ENCODE results near the gene AKT2. TPM values are rescaled to one million over a fixed set of nuclear protein-coding genes. Genes with fewer than 3 reads are reported as not detected.

AKT2 gene
- total RNA-seq, 6 experiments from 2014 or later: 83.2 to 132 (median 107) TPM

- TF ChIP-seq POLR2A (IDR thresholded peaks at IDR 0.05) (no peak), CTCF (IDR thresholded peaks at IDR 0.05) (no peak)
- WGBS (ENCODE audit: insufficient coverage, low coverage, low lambda C conversion rate, missing lambda C conversion rate): 68% methylated on average over 2 of the region's 2 CpGs
- Histone ChIP-seq H3K4me1 (no peaks in the 10 kb centered on the region), H3K9me3 (no peaks in the 10 kb centered on the region), H3K27me3 (no peaks in the 10 kb centered on the region), H3K27ac (no peak overlapping the region), H3K36me3 (no peaks in the 10 kb centered on the region), H3K4me3 (no peak overlapping the region)
- ATAC-seq (no peak), DNase-seq (no peak)
- intact Hi-C loops (cut with DNase I): no loop called here
Observed at GRCh38 chr19:40314656-40315055, 29.5 kb upstream of the AKT2 start.

- TF ChIP-seq CTCF (IDR thresholded peaks at IDR 0.05) (no peak), POLR2A (IDR thresholded peaks at IDR 0.05) (no peak)
- intact Hi-C loops (cut with DNase I): no loop called here
- H3K4me1 ChIP-seq: no peaks in the 10 kb centered on the region
- H3K27me3 ChIP-seq: no peaks in the 10 kb centered on the region
- WGBS (ENCODE audit: insufficient coverage, low coverage, low lambda C conversion rate, missing lambda C conversion rate): 92% methylated on average over 9 of the region's 9 CpGs
- H3K27ac ChIP-seq: no peak overlapping the region
- H3K36me3 ChIP-seq: no peaks in the 10 kb centered on the region
- no peak overlapping the region for H3K4me3 ChIP-seq
- DNase-seq (no peak), ATAC-seq (no peak)
- H3K9me3 ChIP-seq: no peaks in the 10 kb centered on the region
Observed at GRCh38 chr19:40313229-40313983, 28.3 kb upstream of the AKT2 start.

GRCh38 chr19:40312533-40312932 is 27.4 kb upstream of the AKT2 start:
- Histone ChIP-seq H3K36me3 (no peaks in the 10 kb centered on the region), H3K4me1 (no peaks in the 10 kb centered on the region), H3K9me3 (no peaks in the 10 kb centered on the region), H3K27me3 (no peaks in the 10 kb centered on the region), H3K27ac (no peak overlapping the region), H3K4me3 (no peak overlapping the region)
- intact Hi-C loops (cut with DNase I): no loop called here
- TF ChIP-seq CTCF (IDR thresholded peaks at IDR 0.05) (no peak), POLR2A (IDR thresholded peaks at IDR 0.05) (no peak)
- no peak for ATAC-seq
- no peak for DNase-seq
- 80% methylated on average over 2 of the region's 2 CpGs for WGBS (ENCODE audit: insufficient coverage, low coverage, low lambda C conversion rate, missing lambda C conversion rate)

GRCh38 chr19:40309666-40310065 is 24.5 kb upstream of the AKT2 start:
- Histone ChIP-seq H3K9me3 (no peaks in the 10 kb centered on the region), H3K27ac (no peak overlapping the region), H3K27me3 (no peaks in the 10 kb centered on the region), H3K4me1 (no peaks in the 10 kb centered on the region), H3K36me3 (no peaks in the 10 kb centered on the region), H3K4me3 (no peak overlapping the region)
- 88% methylated on average over 1 of the region's 1 CpG for WGBS (ENCODE audit: insufficient coverage, low coverage, low lambda C conversion rate, missing lambda C conversion rate)
- intact Hi-C loops (cut with DNase I): no loop called here
- no peak for DNase-seq
- TF ChIP-seq POLR2A (IDR thresholded peaks at IDR 0.05) (no peak), CTCF (IDR thresholded peaks at IDR 0.05) (no peak)
- no peak for ATAC-seq

All from right lobe of liver (tissue), 6 donors.